IMR-90 (cell line): ENCODE results near the gene TCERG1L.

Experiments used
- CEBPB ChIP-seq: IDR thresholded peaks from 2 replicates; pipeline ENCODE4 v1.6.1; 2012; ENCODE audit warnings: low read depth, low read length, improper control_type of control experiment
- RFX5 ChIP-seq: IDR thresholded peaks from 2 replicates; pipeline ENCODE4 v1.8.0; 2012; ENCODE audit warnings: low read depth, mild to moderate bottlenecking, low read length, moderate library complexity

GRCh38 chr10:131144196-131144595 is 167.3 kb downstream of the TCERG1L start:
- no peak for TF ChIP-seq CEBPB
- no peak for TF ChIP-seq RFX5
